Esophagus muscularis mucosa (tissue), 4 donors: ENCODE measurements around the gene ZNHIT3. TPM values are rescaled to one million over a fixed set of nuclear protein-coding genes. Genes with fewer than 3 reads are reported as not detected.
"Not testable (repeated sequence)": the region's sequence is repeated elsewhere in the genome, so short reads cannot be mapped to it uniquely, and the experiment has no call there.

ENCODE experiments used
- DNase-seq: peaks from one replicate; pipeline ENCODE4 v3.0.0-alpha.2; 2017; ENCODE audit errors: extremely low spot score
- H3K27ac ChIP-seq, 4 donors: fragments of 200-600 bp; sonication (generic); replicated peaks in 1 of 4; 1 replicate in 3 of 4; 2 replicates in 1 of 4; pipeline ENCODE4 v1.5.1; 2016 to 2019; ENCODE audit warnings: mild to moderate bottlenecking in 1 of 4
- H3K27me3 ChIP-seq, 4 donors: fragments of 200-600 bp; sonication (generic); one replicate each; pipeline versions ENCODE4 v1.5.1 to v1.6.0; 2016 to 2019
- H3K36me3 ChIP-seq, 4 donors: fragments of 200-600 bp; sonication (generic); one replicate each; pipeline ENCODE4 v1.5.1; 2016 to 2019
- H3K4me1 ChIP-seq, 4 donors: fragments of 200-600 bp; sonication (generic); one replicate each; pipeline ENCODE4 v1.5.1; 2016 to 2019
- H3K4me3 ChIP-seq, 4 donors: fragments of 200-600 bp; sonication (generic); 1 replicate in 2 of 4; 2 replicates in 2 of 4; pipeline ENCODE4 v1.5.1; 2016 to 2019; ENCODE audit warnings: mild to moderate bottlenecking in 4 of 4, moderate library complexity in 1 of 4
- H3K9me3 ChIP-seq, 4 donors: fragments of 200-600 bp; sonication (generic); 1 replicate in 3 of 4; 2 replicates in 1 of 4; pipeline ENCODE4 v1.5.1; 2016 to 2019
- EP300 ChIP-seq: sonication (generic); formaldehyde crosslinking; IDR thresholded peaks from one replicate; pipeline ENCODE4 v1.6.1; 2017; ENCODE audit warnings: antibody characterized with exemption
- POLR2A ChIP-seq: fragments of 450-650 bp; IDR thresholded peaks from one replicate; pipeline ENCODE4 v1.6.1; 2017; ENCODE audit warnings: antibody characterized with exemption, moderate library complexity, mild to moderate bottlenecking, low read depth
- POLR2AphosphoS5 ChIP-seq, 2 donors: sonication (generic); formaldehyde crosslinking; IDR thresholded peaks; one replicate each; pipeline ENCODE4 v1.6.1; 2017; ENCODE audit warnings: antibody characterized with exemption in 2 of 2
- whole genome bisulfite sequencing: methylation state at CpG from one replicate; pipeline ENCODE4 v1.1.5; 2018; 5-methylcytosine and 5-hydroxymethylcytosine counted together
- intact Hi-C: fragments of 100-400 bp; cut with DNase I; formaldehyde crosslinking; loops from one replicate; pipeline ENCODE4 v1.15.1; 2023
- total RNA-seq, 4 donors: library from RNA; depleted of rRNA; stranded (reverse); fragments of >200 nt; gene quantifications; one replicate each; pipeline versions ENCODE4 v1.1.0 to v1.2.1, GENCODE V29; 2016
- TF ChIP-seq, protein P1 (sequence below), 3 experiments: fragments of 200-600 bp in 2 of 3; fragments of 450-650 bp in 1 of 3; sonication (generic) in 2 of 3; IDR thresholded peaks; one replicate each; pipeline ENCODE4 v1.5.1; 2017 to 2019; ENCODE audit warnings: antibody characterized with exemption in 3 of 3, mild to moderate bottlenecking in 2 of 3, moderate library complexity in 1 of 3

ZNHIT3 gene
- 10 to 100 TPM; 18.4 to 35.1 (median 25.8) TPM for total RNA-seq

DNA sequence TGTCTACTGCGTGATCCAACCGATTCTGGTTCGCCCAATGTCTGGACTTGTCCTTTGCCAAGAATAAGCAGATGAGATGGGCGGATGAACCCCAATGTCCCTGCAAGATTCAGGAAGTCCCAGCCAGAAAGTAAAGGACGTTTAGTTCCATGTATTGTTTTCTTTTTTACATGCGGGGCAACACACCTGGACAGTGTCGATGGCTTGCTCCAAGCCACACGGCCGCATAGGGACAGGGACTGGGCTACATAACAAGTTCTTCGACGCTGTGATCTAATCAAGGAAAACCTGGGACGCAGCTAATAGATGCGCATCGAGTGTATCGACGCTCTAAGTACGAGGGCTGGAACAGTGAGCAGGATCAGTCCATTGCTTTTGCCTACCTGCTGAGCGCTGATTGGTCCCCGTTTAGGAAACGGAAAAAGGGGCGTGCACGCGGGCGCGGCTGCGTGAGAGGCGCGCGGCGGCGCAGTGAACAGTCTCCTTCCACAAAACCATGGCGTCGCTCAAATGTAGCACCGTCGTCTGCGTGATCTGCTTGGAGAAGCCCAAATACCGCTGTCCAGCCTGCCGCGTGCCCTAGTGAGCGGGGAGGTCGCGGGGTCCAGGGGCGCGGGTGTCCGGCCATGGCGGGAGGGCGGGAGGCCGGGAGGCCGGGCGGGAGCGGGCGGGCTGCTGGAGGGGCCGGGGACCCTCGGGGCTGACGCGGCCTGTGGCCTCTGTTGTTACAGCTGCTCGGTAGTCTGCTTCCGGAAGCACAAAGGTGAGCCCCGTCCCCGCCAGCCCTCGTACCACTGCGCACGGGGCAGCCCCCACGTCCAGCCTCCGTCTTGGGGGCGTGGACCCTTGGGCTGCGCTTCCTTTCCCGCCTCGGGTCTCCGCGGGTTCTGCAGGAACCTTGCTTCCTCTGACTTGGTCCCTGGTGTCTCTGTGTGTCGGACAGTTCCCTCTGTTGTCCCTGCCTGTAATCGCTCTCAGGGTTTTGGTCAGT lies at the start of gene ZNHIT3:
TSS of gene ZNHIT3 (plus strand) at position 478 of the 991 bp plus-strand sequence. CDS start at position 497, 19 bp downstream.
- DNase-seq = peak; percentile 97
- intact Hi-C loops = loop anchor here (10.0 kb wide), 1 partner anchor 302 kb away; no protein-coding TSS in a partner anchor
- peaks cover 0 to 7% (median 0%) of the 10 kb centered on the region in 4 donors for H3K27me3 ChIP-seq
- H3K9me3 ChIP-seq = no peaks in the 10 kb centered on the region
- H3K4me3 ChIP-seq = peak within 1 kb of the TSS; percentile 81 to 99 (median 96)
- peaks cover 22 to 51% (median 41%) of the 10 kb centered on the region in 4 donors for H3K4me1 ChIP-seq
- peaks cover 0 to 5% (median 3%) of the 10 kb centered on the region in 4 donors for H3K36me3 ChIP-seq
- peak within 1 kb of the TSS; percentile 83 to 90 (median 86) for H3K27ac ChIP-seq
- TF ChIP-seq POLR2AphosphoS5 (IDR thresholded peaks at IDR 0.05) = peak; percentile 86 to 97
- TF ChIP-seq EP300 = no peak
- TF ChIP-seq, protein P1, sequence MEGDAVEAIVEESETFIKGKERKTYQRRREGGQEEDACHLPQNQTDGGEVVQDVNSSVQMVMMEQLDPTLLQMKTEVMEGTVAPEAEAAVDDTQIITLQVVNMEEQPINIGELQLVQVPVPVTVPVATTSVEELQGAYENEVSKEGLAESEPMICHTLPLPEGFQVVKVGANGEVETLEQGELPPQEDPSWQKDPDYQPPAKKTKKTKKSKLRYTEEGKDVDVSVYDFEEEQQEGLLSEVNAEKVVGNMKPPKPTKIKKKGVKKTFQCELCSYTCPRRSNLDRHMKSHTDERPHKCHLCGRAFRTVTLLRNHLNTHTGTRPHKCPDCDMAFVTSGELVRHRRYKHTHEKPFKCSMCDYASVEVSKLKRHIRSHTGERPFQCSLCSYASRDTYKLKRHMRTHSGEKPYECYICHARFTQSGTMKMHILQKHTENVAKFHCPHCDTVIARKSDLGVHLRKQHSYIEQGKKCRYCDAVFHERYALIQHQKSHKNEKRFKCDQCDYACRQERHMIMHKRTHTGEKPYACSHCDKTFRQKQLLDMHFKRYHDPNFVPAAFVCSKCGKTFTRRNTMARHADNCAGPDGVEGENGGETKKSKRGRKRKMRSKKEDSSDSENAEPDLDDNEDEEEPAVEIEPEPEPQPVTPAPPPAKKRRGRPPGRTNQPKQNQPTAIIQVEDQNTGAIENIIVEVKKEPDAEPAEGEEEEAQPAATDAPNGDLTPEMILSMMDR (IDR thresholded peaks at IDR 0.05) = peak in 1 of 3 experiments; percentile 24
- 0% methylated on average over 9 of the region's 73 CpGs for WGBS

DNA sequence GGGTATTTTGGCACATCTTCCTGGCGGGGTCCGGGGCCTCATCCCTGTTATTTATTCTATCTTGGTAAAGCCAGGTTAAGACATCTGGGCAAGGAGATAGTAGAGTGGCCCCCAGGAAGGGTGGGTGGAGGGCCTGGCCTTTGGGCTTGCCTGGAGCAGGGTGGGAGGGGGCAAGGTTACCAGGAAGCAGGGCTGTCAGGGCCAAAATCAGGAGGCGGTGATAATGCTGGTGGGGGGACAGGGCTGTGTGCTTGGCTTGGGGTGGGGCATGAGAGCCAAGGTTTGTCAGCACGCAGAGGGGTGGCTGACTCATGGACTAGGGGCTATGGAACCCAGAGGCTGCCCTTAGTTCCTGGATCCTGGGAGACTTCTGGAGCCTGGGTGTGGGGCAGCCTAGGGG lies 44.7 kb upstream of the ZNHIT3 start:
- H3K27ac ChIP-seq, H3K27me3 ChIP-seq, H3K36me3 ChIP-seq, DNase-seq, H3K4me1 ChIP-seq, H3K4me3 ChIP-seq, intact Hi-C loops, H3K9me3 ChIP-seq: not testable (repeated sequence)
- no CpG with 5 or more reads among the region's 4 CpGs for WGBS

DNA sequence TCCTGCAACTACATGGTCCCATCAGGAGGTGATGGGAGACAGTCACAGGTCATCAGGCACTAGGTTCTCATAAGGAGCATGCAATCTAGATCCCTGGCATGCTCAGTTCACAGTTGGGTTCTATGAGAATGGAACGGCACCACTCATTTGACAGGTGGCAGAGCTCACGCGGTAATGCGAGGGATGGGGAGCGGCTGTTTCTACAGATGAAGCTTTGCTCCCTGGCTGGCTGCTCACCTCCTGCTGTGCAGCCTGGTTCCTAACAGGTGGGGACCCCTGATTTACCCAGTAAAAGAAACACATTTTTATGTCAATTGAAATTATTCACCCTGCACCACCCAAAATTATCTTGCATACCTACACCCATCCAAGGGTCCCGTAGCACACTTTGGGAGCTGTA lies 42.7 kb upstream of the ZNHIT3 start:
- no peaks in the 10 kb centered on the region for H3K4me1 ChIP-seq
- no peak for DNase-seq
- WGBS = 79% methylated on average over 6 of the region's 6 CpGs

DNA sequence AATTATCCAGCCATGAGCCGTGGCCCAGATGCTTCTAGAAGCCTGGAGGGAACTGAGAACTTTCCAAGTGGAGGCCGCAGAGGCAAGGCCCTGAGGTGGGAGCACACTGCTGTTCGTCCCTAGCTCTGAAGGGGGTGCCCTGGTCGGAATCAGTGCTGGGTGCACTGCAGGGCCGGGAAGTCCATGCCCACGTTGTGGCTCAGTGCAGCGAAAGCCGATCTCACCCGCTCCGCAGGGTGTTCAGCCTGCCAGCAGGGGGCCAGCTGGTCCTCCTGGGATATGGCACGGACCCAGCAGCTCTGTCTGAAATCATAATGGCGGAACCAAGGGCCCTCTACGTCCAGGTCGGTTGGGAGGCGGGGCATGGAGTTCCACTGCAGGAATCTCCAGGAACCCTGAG lies 36.5 kb upstream of the ZNHIT3 start:
- H3K36me3 ChIP-seq, H3K4me3 ChIP-seq, H3K4me1 ChIP-seq, H3K9me3 ChIP-seq, DNase-seq, intact Hi-C loops, H3K27me3 ChIP-seq, H3K27ac ChIP-seq: not testable (repeated sequence)
- no CpG with 5 or more reads among the region's 15 CpGs for WGBS

More for the DNA sequence above, 42.7 kb upstream of the ZNHIT3 start:
- Histone ChIP-seq H3K27me3 (no peaks in the 10 kb centered on the region), H3K36me3 (no peaks in the 10 kb centered on the region), H3K9me3 (no peaks in the 10 kb centered on the region), H3K4me3 (no peak overlapping the region), H3K27ac (no peak overlapping the region)
- TF ChIP-seq, protein P1 (IDR thresholded peaks at IDR 0.05) = no peak
- TF ChIP-seq POLR2A (no peak), POLR2AphosphoS5 (IDR thresholded peaks at IDR 0.05) (no peak), EP300 (no peak)
- intact Hi-C loops = no loop called here

DNA sequence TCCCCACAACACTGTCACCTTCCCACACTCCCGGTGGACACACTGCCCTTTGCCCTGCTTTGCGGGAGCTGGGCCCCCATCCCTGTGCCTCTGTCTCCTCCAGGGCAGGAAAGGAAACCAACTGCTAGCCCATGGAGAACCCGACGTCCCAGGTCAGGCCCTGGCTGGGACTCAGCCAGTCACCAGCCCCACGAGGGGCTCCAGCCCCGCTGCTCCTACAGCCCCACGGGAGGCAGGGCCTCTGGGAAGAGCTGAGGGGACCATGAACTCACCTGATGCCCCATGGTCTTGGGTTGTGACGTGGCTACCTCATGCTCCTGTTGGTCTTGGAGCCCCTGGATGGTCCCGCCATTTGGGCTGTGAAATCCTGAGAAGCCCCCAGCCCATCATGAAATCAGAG lies 33.6 kb upstream of the ZNHIT3 start:
- WGBS = no CpG with 5 or more reads among the region's 9 CpGs
- intact Hi-C loops, H3K4me3 ChIP-seq, DNase-seq, H3K36me3 ChIP-seq, H3K27ac ChIP-seq, H3K9me3 ChIP-seq, H3K4me1 ChIP-seq: not testable (repeated sequence)
- H3K27me3 ChIP-seq = peaks cover 0 to 11% (median 0%) of the 10 kb centered on the region in 4 donors

DNA sequence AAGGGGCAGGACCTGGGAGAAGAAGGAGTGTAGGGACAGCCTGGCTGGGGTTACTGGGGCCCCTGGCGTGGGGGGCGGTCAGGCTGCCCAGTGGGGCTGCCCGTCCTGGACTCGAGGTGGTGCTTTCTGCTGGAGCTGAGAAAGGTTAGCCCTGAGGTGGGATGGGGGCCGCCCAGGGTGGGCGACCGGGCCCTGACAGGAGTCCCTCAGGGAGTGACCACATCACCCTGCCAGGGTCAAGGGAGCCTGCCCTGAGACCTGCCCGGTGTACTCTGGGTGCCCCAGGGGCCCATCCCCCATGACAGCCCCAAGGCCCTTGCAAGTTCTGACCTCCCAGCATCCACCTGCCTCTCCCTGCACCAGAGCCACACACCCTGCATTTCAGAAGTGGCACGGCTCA lies 28.8 kb upstream of the ZNHIT3 start:
- WGBS = 89% methylated on average over 5 of the region's 9 CpGs
- H3K4me1 ChIP-seq = not testable (repeated sequence)

More for the DNA sequence above, 28.8 kb upstream of the ZNHIT3 start:
- H3K4me3 ChIP-seq, intact Hi-C loops, H3K9me3 ChIP-seq, DNase-seq, H3K27ac ChIP-seq, H3K36me3 ChIP-seq: not testable (repeated sequence)
- peaks cover 0 to 30% (median 0%) of the 10 kb centered on the region in 4 donors for H3K27me3 ChIP-seq
